ENCODE results near the gene VEGFA. TPM values are rescaled to one million over a fixed set of nuclear protein-coding genes. Genes with fewer than 3 reads are reported as not detected.
A peak's percentile ranks its signal among the peaks of the same experiment; 100 is the strongest.

The VEGFA gene
- total and polyA plus RNA-seq, 2 experiments from 2014 or later = 199 to 626 TPM

GRCh38 chr6:43736844-43737243 is 33.2 kb upstream of the VEGFA start:
- Histone ChIP-seq H3K27ac (no peak overlapping the region), H3K36me3 (no peaks in the 10 kb centered on the region), H3K4me3 (no peak overlapping the region), H3K27me3 (no peaks in the 10 kb centered on the region), H3K4me1 (ENCODE audit: low read depth) (peaks cover 3% of the 10 kb centered on the region), H3K9me3 (ENCODE audit: low read depth) (no peaks in the 10 kb centered on the region)
- no peak for DNase-seq (ENCODE audit: low read depth in 1 of 2, low spot score in 1 of 2)
- TF ChIP-seq CTCF (IDR thresholded peaks at IDR 0.05; ENCODE audit: low read depth, low read length) = no peak

- Histone ChIP-seq H3K4me1 (ENCODE audit: low read depth) (peaks cover 3% of the 10 kb centered on the region), H3K27ac (no peak overlapping the region), H3K4me3 (no peak overlapping the region), H3K9me3 (ENCODE audit: low read depth) (no peaks in the 10 kb centered on the region), H3K27me3 (no peaks in the 10 kb centered on the region), H3K36me3 (no peaks in the 10 kb centered on the region)
- DNase-seq (ENCODE audit: low read depth in 1 of 2, low spot score in 1 of 2) = peak in 1 of 2 donors; percentile 68
- no peak for TF ChIP-seq CTCF (IDR thresholded peaks at IDR 0.05; ENCODE audit: low read depth, low read length)
These were observed 32.5 kb upstream of the VEGFA start for GRCh38 chr6:43737272-43738081.

GRCh38 chr6:43738267-43738676 is 31.7 kb upstream of the VEGFA start:
- TF ChIP-seq CTCF (IDR thresholded peaks at IDR 0.05; ENCODE audit: low read depth, low read length) = no peak
- Histone ChIP-seq H3K9me3 (ENCODE audit: low read depth) (no peaks in the 10 kb centered on the region), H3K4me1 (ENCODE audit: low read depth) (peaks cover 3% of the 10 kb centered on the region), H3K27me3 (no peaks in the 10 kb centered on the region), H3K4me3 (no peak overlapping the region), H3K36me3 (no peaks in the 10 kb centered on the region), H3K27ac (no peak overlapping the region)
- DNase-seq (ENCODE audit: low read depth in 1 of 2, low spot score in 1 of 2) = no peak

- Histone ChIP-seq H3K36me3 (no peaks in the 10 kb centered on the region), H3K27ac (no peak overlapping the region), H3K4me3 (no peak overlapping the region), H3K27me3 (no peaks in the 10 kb centered on the region), H3K4me1 (ENCODE audit: low read depth) (peaks cover 9% of the 10 kb centered on the region), H3K9me3 (ENCODE audit: low read depth) (no peaks in the 10 kb centered on the region)
- TF ChIP-seq CTCF (IDR thresholded peaks at IDR 0.05; ENCODE audit: low read depth, low read length) = no peak
- DNase-seq (ENCODE audit: low read depth in 1 of 2, low spot score in 1 of 2) = no peak
These were observed 31.0 kb upstream of the VEGFA start for GRCh38 chr6:43738877-43739641.

- H3K9me3 ChIP-seq (ENCODE audit: low read depth) = no peaks in the 10 kb centered on the region
- no peak overlapping the region for H3K27ac ChIP-seq
- H3K27me3 ChIP-seq = no peaks in the 10 kb centered on the region
- no peak for DNase-seq (ENCODE audit: low read depth in 1 of 2, low spot score in 1 of 2)
- H3K4me1 ChIP-seq (ENCODE audit: low read depth) = peaks cover 9% of the 10 kb centered on the region
- no peak for TF ChIP-seq CTCF (IDR thresholded peaks at IDR 0.05; ENCODE audit: low read depth, low read length)
- no peaks in the 10 kb centered on the region for H3K36me3 ChIP-seq
- H3K4me3 ChIP-seq = no peak overlapping the region
These were observed 30.3 kb upstream of the VEGFA start for GRCh38 chr6:43739642-43740091.
